ACC112 (cell line): ENCODE results near the gene PRDM16.

Experiments
- H2AFZ ChIP-seq: fragments of 200-600 bp; sonication (generic); one replicate; pipeline ENCODE4 v1.6.0; 2017; ENCODE audit warnings: antibody characterized with exemption, low read length; ENCODE audit not compliant: unreplicated experiment
- H3K27ac ChIP-seq: fragments of 200-600 bp; sonication (generic); 2 replicates; pipeline ENCODE4 v1.5.1; 2014; ENCODE audit warnings: low read depth, mild to moderate bottlenecking, antibody characterized with exemption, low read length, moderate library complexity
- H3K27me3 ChIP-seq: fragments of 200-600 bp; sonication (generic); 2 replicates; pipeline ENCODE4 v1.6.1; 2014; ENCODE audit warnings: mild to moderate bottlenecking, antibody characterized with exemption, low read length, moderate library complexity, mixed read lengths; ENCODE audit not compliant: insufficient read depth
- H3K36me3 ChIP-seq: fragments of 200-600 bp; sonication (generic); 2 replicates; pipeline ENCODE4 v1.6.1; 2016; ENCODE audit warnings: mild to moderate bottlenecking, antibody characterized with exemption, low read length, moderate library complexity, mixed read lengths; ENCODE audit not compliant: insufficient read depth
- H3K4me1 ChIP-seq: fragments of 200-600 bp; sonication (generic); one replicate; pipeline ENCODE4 v1.6.1; 2016; ENCODE audit warnings: low read length, mixed read lengths; ENCODE audit not compliant: insufficient read depth, unreplicated experiment, control insufficient read depth
- H3K4me3 ChIP-seq: fragments of 200-600 bp; sonication (generic); 2 replicates; pipeline ENCODE4 v1.5.1; 2014; ENCODE audit warnings: mild to moderate bottlenecking, low read depth, low read length
- H3K79me2 ChIP-seq: fragments of 200-600 bp; sonication (generic); one replicate; pipeline ENCODE4 v1.6.0; 2016; ENCODE audit warnings: low read length; ENCODE audit not compliant: control insufficient read depth, unreplicated experiment, insufficient read depth

PRDM16 gene

DNA sequence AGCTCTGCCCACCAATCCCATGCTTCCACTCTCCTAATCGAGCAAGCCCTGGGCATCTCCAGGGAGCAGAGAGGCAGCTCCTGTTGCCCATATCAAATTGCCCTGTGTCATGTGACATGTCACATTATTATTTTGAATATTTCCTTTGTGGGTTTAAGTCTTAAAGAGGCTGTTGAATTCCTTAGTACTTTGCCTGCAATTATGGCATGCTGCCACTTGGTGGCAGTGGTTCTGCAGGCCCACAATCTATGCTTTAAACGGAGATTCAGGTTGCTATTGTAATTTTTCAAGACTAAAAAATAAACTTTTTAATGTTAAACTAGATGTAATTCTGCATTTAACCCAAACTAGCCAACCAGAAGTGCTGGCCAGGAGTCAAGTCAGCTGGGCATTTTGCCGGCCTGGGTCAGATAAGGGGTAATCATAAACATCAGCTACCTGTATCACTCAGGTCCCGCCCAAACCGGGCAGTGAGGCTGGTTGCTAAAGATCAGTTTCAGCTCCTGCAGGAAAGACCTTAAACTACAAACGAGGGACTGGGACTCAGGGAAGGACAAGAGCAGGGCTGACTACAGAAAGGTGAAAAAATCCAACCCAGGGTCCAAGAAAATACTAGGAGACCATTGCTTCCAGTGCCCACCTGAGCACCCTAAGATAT, 348.2 kb downstream of the PRDM16 start:
- H3K27me3 ChIP-seq = no peaks in the 10 kb centered on the region
- no peak overlapping the region for H3K27ac ChIP-seq
- no peaks in the 10 kb centered on the region for H3K79me2 ChIP-seq
- no peak overlapping the region for H2AFZ ChIP-seq
- peaks cover 2% of the 10 kb centered on the region for H3K4me1 ChIP-seq
- no peaks in the 10 kb centered on the region for H3K36me3 ChIP-seq
- H3K4me3 ChIP-seq = no peak overlapping the region

DNA sequence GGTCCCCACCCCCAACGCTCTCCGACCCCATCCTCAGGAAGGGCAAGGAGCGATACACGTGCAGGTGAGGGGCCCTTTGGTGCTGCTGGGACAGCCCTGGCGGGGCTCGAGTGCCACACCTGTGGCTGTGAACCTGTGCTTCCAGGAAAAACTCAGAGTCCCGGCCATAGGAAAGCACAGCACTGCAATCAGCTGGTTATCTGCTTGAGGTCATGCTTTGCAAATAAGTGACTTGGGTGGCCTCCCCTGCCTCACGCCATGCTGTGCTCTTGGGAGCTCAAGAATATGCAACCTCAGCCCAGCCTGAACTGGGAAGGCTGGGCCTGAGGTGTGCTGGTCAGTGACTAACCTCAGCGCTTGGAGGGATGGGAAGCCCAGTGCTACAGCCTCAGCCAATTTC, 348.9 kb downstream of the PRDM16 start:
- Histone ChIP-seq H3K36me3 (no peaks in the 10 kb centered on the region), H3K27ac (no peak overlapping the region), H3K79me2 (no peaks in the 10 kb centered on the region), H3K27me3 (no peaks in the 10 kb centered on the region), H2AFZ (no peak overlapping the region), H3K4me1 (peaks cover 2% of the 10 kb centered on the region), H3K4me3 (no peak overlapping the region)

- Histone ChIP-seq H3K27ac (no peak overlapping the region), H3K4me3 (no peak overlapping the region), H2AFZ (no peak overlapping the region), H3K36me3 (no peaks in the 10 kb centered on the region), H3K4me1 (peaks cover 2% of the 10 kb centered on the region), H3K79me2 (no peaks in the 10 kb centered on the region), H3K27me3 (no peaks in the 10 kb centered on the region)
Observed at GRCh38 chr1:3418600-3418999, 349.6 kb downstream of the PRDM16 start.

DNA sequence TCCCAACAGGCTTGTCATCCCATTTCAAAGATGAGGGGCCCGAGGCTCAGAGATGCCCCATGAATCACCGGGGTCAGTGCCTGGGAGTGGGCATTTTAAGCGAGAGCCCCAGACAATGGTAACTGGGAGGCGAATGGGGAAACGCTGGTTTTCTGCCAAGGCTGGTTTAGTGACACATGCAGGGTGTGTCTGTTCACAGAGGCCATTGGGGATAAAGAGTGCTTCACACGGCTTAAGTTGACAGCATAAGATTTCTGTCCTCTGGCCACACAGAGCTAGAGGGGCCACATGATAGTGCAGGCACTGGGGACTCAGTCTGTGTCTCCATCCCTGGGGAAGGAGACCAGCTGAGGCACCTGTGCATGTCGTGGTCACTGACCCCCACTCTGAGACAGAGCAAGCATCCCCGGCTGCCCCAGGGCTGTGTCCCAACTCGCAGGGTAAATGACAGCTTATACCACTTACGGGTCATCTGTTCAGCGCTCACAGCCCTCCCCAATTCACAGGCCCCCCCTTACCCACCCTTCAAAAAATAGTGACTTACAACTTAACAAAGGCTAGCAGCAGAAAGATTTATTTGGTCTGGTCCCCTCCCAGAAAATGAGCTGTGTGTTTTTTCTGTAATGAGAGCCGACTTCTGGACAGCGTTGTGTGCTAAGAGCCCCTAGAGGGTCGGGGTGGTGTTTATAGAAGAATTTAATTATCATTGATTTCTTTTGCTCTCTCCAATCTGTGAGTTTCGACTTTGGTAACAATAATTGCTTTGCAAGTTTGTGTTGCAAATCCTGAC, 350.6 kb downstream of the PRDM16 start:
- H3K36me3 ChIP-seq = no peaks in the 10 kb centered on the region
- no peaks in the 10 kb centered on the region for H3K79me2 ChIP-seq
- H3K4me1 ChIP-seq = peaks cover 2% of the 10 kb centered on the region
- H3K4me3 ChIP-seq = no peak overlapping the region
- H3K27ac ChIP-seq = no peak overlapping the region
- no peaks in the 10 kb centered on the region for H3K27me3 ChIP-seq
- no peak overlapping the region for H2AFZ ChIP-seq

GRCh38 chr1:3420218-3420951, 351.4 kb downstream of the PRDM16 start:
- Histone ChIP-seq H3K27me3 (no peaks in the 10 kb centered on the region), H3K79me2 (no peaks in the 10 kb centered on the region), H3K4me3 (no peak overlapping the region), H3K27ac (no peak overlapping the region), H3K36me3 (no peaks in the 10 kb centered on the region), H2AFZ (no peak overlapping the region), H3K4me1 (peaks cover 2% of the 10 kb centered on the region)

- H2AFZ ChIP-seq = no peak overlapping the region
- H3K27me3 ChIP-seq = no peaks in the 10 kb centered on the region
- no peak overlapping the region for H3K27ac ChIP-seq
- peaks cover 2% of the 10 kb centered on the region for H3K4me1 ChIP-seq
- no peak overlapping the region for H3K4me3 ChIP-seq
- no peaks in the 10 kb centered on the region for H3K36me3 ChIP-seq
- no peaks in the 10 kb centered on the region for H3K79me2 ChIP-seq
Observed at GRCh38 chr1:3422638-3423037, 353.6 kb downstream of the PRDM16 start.

DNA sequence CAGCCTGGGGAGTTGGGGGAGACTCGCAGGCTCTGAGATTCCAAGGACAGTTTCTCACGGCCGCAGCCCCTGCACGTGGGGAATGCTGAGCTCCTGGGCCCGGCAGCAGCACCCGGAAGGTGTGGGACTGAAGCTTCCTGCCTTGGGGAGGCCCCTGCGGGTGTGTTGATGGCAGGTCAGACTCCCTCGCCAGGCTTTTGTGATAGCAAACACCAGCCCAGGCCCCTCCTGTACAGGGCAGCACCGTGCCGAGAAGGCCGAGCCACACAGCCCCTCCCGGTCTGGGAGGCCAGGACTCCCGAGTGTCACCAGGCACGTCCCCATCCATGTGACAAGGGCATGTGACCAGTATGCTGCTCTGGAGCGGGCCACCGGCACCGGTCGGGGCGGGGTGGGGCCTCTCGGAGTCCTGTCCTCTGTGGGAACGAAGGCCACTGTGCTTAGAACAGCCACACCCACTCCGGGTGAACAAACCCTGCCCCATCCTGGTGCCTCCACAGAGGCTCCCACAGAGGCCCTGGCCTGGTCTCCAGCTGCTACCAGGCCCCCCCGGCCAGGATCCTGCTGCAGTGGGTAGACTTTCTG, 354.3 kb downstream of the PRDM16 start:
- Histone ChIP-seq H2AFZ (no peak overlapping the region), H3K27me3 (no peaks in the 10 kb centered on the region), H3K4me3 (no peak overlapping the region), H3K36me3 (no peaks in the 10 kb centered on the region), H3K79me2 (no peaks in the 10 kb centered on the region), H3K27ac (no peak overlapping the region), H3K4me1 (peaks cover 2% of the 10 kb centered on the region)

- H3K27me3 ChIP-seq = no peaks in the 10 kb centered on the region
- no peak overlapping the region for H3K27ac ChIP-seq
Observed at GRCh38 chr1:3423896-3424611, 355.1 kb downstream of the PRDM16 start.

DNA sequence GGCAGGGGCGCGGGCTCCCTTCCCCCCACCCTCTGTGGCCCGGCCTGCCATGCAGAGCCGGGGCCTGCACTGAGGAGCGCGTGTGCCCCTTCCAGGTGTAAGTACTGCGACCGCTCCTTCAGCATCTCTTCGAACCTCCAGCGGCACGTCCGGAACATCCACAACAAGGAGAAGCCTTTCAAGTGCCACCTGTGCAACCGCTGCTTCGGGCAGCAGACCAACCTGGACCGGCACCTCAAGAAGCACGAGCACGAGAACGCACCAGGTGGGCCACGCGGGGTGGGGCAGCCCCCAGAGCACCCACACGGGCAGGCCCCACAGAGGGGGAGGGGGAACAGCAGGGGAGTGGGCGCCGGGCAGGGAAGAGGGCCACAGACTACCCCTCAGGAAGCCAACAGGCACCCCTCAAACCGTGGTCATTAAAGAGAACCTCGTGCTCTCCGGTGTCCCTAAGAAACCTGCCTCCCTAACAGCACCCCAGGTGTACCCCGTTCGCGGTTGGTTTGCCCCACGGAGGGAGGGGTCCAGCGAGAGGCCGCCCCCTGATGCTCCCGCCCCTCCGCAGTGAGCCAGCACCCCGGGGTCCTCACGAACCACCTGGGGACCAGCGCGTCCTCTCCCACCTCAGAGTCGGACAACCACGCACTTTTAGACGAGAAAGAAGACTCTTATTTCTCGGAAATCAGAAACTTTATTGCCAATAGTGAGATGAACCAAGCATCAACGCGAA, 356.6 kb downstream of the PRDM16 start:
- no peak overlapping the region for H2AFZ ChIP-seq
- H3K27me3 ChIP-seq = no peaks in the 10 kb centered on the region
- H3K4me3 ChIP-seq = no peak overlapping the region
- no peaks in the 10 kb centered on the region for H3K36me3 ChIP-seq
- no peaks in the 10 kb centered on the region for H3K79me2 ChIP-seq
- H3K27ac ChIP-seq = no peak overlapping the region
- no peaks in the 10 kb centered on the region for H3K4me1 ChIP-seq

More at GRCh38 chr1:3423896-3424611, 355.1 kb downstream of the PRDM16 start:
- Histone ChIP-seq H3K79me2 (no peaks in the 10 kb centered on the region), H3K36me3 (no peaks in the 10 kb centered on the region), H3K4me3 (no peak overlapping the region), H2AFZ (no peak overlapping the region), H3K4me1 (peaks cover 2% of the 10 kb centered on the region)
